ENCODE results near the gene ABCD3. TPM values are rescaled to one million over a fixed set of nuclear protein-coding genes. Genes with fewer than 3 reads are reported as not detected.
"Not testable (repeated sequence)": the region's sequence is repeated elsewhere in the genome, so short reads cannot be mapped to it uniquely, and the experiment has no call there.

ABCD3 gene
- total RNA-seq, 3 donors from 2014 or later = 22.2 to 60.3 (median 36.1) TPM

DNA sequence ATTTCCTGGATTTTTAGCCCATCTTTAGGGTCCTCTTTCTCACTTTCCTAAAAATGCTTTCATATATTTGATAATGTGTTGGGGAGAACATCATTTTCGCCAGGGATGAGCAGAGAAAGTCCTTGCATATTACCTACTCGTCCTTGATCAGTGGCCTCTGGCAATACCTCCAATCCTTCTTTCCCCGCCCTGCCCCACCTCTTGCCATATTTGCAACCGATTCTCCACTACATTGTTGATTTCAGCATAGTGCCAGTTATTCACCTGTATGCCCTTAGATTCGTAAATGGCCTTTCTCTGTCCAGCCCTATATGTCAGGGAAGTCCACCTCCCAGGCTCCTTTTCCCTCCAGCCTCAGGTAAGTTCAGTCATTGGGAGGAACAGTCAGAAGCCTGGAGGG, 136.9 kb downstream of the ABCD3 start:
- Histone ChIP-seq H3K27me3 (no peaks in the 10 kb centered on the region), H3K9me3 (no peaks in the 10 kb centered on the region), H3K4me3 (no peak overlapping the region), H3K36me3 (no peaks in the 10 kb centered on the region), H3K27ac (peak overlapping the region; percentile 13 to 71), H3K4me1 (no peaks in the 10 kb centered on the region)
- intact Hi-C loops (cut with DNase I; ENCODE audit: low total_unique reads) = no loop called here
- TF ChIP-seq, protein P1, sequence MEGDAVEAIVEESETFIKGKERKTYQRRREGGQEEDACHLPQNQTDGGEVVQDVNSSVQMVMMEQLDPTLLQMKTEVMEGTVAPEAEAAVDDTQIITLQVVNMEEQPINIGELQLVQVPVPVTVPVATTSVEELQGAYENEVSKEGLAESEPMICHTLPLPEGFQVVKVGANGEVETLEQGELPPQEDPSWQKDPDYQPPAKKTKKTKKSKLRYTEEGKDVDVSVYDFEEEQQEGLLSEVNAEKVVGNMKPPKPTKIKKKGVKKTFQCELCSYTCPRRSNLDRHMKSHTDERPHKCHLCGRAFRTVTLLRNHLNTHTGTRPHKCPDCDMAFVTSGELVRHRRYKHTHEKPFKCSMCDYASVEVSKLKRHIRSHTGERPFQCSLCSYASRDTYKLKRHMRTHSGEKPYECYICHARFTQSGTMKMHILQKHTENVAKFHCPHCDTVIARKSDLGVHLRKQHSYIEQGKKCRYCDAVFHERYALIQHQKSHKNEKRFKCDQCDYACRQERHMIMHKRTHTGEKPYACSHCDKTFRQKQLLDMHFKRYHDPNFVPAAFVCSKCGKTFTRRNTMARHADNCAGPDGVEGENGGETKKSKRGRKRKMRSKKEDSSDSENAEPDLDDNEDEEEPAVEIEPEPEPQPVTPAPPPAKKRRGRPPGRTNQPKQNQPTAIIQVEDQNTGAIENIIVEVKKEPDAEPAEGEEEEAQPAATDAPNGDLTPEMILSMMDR (IDR thresholded peaks at IDR 0.05) = no peak
- TF ChIP-seq POLR2AphosphoS5 (IDR thresholded peaks at IDR 0.05) (no peak), POLR2A (IDR thresholded peaks at IDR 0.05) (no peak)
- DNase-seq (ENCODE audit: low spot score in 2 of 2) = no peak

DNA sequence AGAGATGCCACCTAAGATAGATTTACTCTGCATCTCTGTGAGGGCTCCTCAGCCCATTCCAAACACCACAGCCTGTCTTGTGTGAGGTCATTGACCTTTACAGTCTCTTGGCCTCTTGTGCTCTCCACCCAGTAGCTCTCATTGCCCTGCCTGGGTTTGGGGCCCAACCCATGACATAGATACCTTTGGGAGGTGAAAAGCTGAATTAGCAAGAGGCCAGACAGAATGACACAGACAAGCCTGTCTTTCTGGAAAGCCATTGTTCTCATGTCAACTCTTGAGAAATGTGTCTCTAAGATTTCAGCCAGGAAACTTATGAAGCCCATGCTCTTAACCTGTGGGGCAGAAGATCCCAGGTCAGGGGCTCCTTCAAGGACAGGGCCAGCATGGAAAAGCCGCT, 141.7 kb downstream of the ABCD3 start:
- H3K27me3 ChIP-seq = no peaks in the 10 kb centered on the region
- no peaks in the 10 kb centered on the region for H3K9me3 ChIP-seq
- no peak overlapping the region for H3K4me3 ChIP-seq
- intact Hi-C loops (cut with DNase I; ENCODE audit: low total_unique reads) = loop anchor here (5.0 kb wide), 1 partner anchor 223 kb away; no protein-coding TSS in a partner anchor
- H3K27ac ChIP-seq = peak overlapping the region; percentile 70 to 74
- no peak for DNase-seq (ENCODE audit: low spot score in 2 of 2)
- no peaks in the 10 kb centered on the region for H3K4me1 ChIP-seq
- H3K36me3 ChIP-seq = no peaks in the 10 kb centered on the region
- peak in 1 of 3 donors; percentile 7 for TF ChIP-seq POLR2AphosphoS5 (IDR thresholded peaks at IDR 0.05)
- TF ChIP-seq, protein P1 (IDR thresholded peaks at IDR 0.05) = no peak

DNA sequence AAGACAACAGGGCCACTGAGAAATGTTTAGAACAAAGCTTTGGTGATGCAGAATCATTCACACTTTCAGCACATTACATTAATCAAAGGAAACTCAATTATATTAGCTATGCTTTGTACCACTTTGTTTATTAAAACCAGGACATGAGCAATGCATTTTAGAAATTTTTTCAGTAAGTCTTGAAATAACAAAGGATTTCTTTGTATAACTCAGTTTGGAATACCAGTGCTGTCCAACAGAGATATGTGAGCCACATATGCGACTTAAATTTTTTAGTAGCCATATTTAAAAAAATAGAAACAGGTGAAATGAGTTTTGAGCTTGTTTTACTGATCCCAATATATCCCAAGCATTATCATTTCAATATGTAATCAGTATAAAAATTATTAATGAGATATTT, 142.1 kb downstream of the ABCD3 start:
- H3K4me3 ChIP-seq = no peak overlapping the region
- H3K4me1 ChIP-seq = no peaks in the 10 kb centered on the region
- no peaks in the 10 kb centered on the region for H3K9me3 ChIP-seq
- no peaks in the 10 kb centered on the region for H3K27me3 ChIP-seq
- DNase-seq (ENCODE audit: low spot score in 2 of 2) = no peak
- TF ChIP-seq, protein P1 (IDR thresholded peaks at IDR 0.05) = peak in 1 of 3 donors; percentile 41
- no peak for TF ChIP-seq POLR2AphosphoS5 (IDR thresholded peaks at IDR 0.05)
- no peak for TF ChIP-seq POLR2A (IDR thresholded peaks at IDR 0.05)
- H3K27ac ChIP-seq = peak overlapping the region; percentile 70 to 74
- intact Hi-C loops (cut with DNase I; ENCODE audit: low total_unique reads) = loop anchor here (5.0 kb wide), 1 partner anchor 223 kb away; no protein-coding TSS in a partner anchor
- no peaks in the 10 kb centered on the region for H3K36me3 ChIP-seq

DNA sequence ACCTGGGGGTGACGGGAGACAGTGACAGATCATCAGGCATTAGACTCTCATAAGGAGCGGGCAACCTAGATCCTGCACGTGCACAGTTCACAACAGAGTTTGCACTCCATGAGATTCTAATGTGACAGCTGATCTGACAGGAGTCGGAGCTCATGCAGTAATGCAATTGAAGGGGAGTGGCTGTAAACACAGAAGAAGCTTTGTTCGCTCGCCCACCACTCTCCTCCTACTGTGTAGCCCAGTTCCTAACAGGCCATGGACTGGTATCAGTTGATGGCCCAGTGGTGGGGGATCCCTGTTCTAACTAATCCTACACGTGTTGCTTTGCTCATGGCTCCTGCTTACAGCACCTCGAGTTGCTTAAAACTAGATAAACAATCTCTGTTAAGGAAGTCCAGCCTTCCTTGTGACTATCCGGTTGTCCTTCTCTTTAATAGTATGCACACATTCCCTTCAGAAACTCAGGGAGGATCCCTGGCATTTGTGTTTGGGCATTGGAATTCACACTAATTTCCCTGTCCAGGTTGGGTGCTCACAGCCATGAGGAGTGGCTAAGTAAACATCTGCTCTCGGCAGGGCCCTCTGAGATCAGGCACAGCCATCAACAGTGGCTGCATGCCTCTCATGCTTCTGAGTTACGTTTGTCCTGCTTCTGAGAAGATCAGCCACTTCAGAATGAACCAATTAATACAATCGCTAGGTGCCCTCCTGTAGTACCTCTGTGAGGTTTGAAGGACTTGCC, 144.5 kb downstream of the ABCD3 start:
- Histone ChIP-seq H3K4me1 (no peaks in the 10 kb centered on the region), H3K4me3 (no peak overlapping the region), H3K27me3 (no peaks in the 10 kb centered on the region), H3K36me3 (no peaks in the 10 kb centered on the region), H3K9me3 (no peaks in the 10 kb centered on the region), H3K27ac (peak overlapping the region in 1 of 2 donors; percentile 7)
- intact Hi-C loops (cut with DNase I; ENCODE audit: low total_unique reads) = loop anchor here (5.0 kb wide), 1 partner anchor 225 kb away; no protein-coding TSS in a partner anchor
- DNase-seq (ENCODE audit: low spot score in 2 of 2) = no peak
- TF ChIP-seq POLR2AphosphoS5 (IDR thresholded peaks at IDR 0.05) = no peak
- TF ChIP-seq, protein P1 (IDR thresholded peaks at IDR 0.05) = no peak
- TF ChIP-seq POLR2A (IDR thresholded peaks at IDR 0.05) = no peak

DNA sequence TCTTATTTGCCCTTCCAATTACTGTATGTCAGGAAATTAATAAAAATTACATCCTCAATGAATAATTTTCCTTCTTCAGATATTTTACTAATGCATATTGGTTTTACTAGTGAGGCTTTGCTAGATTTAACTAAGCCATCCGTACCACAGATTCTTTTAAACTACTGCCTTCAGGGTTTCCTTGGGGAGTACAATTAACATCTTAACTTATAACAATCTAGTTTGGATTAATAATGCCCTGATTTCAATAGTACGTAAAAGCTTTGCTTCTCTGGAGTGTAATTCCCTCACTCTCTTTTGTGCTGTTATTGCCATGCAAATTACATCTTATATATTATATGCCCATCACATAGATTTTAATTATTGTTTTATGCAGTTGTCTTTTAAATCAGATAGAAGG, 147.7 kb downstream of the ABCD3 start:
- intact Hi-C loops (cut with DNase I; ENCODE audit: low total_unique reads) = no loop called here
- H3K4me3 ChIP-seq = no peak overlapping the region
- H3K36me3 ChIP-seq = no peaks in the 10 kb centered on the region
- H3K27ac ChIP-seq = no peak overlapping the region
- H3K9me3 ChIP-seq = no peaks in the 10 kb centered on the region
- TF ChIP-seq, protein P1 (IDR thresholded peaks at IDR 0.05) = no peak
- TF ChIP-seq POLR2AphosphoS5 (IDR thresholded peaks at IDR 0.05) = no peak
- TF ChIP-seq POLR2A (IDR thresholded peaks at IDR 0.05) = no peak
- H3K27me3 ChIP-seq = no peaks in the 10 kb centered on the region
- no peak for DNase-seq (ENCODE audit: low spot score in 2 of 2)
- H3K4me1 ChIP-seq = no peaks in the 10 kb centered on the region

DNA sequence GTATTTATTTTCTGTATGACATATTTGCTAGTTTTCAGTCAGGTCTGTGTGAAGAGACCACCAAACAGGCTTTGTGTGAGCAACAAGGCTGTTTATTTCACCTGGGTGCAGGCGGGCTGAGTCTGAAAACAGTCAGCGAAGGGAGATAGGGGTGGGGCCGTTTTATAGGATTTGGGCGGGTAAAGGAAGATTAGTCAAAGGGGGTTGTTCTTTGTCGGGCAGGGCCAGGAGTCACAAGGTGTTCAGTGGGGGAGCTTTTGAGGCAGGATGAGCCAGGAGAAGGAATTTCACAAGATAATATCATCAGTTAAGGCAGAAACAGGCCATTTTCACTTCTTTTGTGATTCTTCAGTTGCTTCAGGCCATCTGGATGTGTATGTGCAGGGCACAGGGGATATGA, 148.2 kb downstream of the ABCD3 start:
- H3K4me3 ChIP-seq; H3K9me3 ChIP-seq; H3K27me3 ChIP-seq; H3K36me3 ChIP-seq; H3K4me1 ChIP-seq; intact Hi-C loops (cut with DNase I; ENCODE audit: low total_unique reads); DNase-seq (ENCODE audit: low spot score in 2 of 2); H3K27ac ChIP-seq: not testable (repeated sequence)

DNA sequence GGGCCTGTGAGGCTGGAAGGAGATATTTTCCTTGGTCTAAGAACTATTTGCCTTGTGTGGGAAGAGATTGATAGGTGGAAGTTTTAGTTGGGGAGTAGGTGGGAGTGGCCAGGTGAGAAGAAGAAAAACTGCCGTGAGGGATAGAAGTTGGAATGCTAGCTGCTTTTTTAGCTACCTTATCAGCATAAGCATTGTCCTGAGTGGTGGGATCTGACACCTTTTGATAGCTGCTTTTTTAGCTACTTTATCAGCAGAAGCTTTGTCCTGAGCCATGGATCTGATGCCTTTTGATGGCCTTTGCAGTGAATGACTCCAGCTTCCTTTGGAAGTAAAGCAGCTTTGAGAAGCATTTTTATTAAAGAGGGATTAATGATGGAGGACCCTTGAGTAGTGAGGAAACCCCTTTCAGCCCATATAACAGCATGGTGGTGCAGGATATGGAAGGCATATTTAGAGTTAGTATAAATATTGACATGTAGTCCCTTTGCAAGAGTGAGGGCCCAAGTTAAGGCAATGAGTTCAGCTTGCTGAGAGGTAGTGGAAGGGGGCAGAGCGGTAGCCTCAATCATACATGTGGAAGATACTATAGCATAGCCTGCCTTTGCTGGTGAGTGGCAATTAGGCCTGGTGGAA, 149.9 kb downstream of the ABCD3 start:
- H3K27me3 ChIP-seq; H3K36me3 ChIP-seq; DNase-seq (ENCODE audit: low spot score in 2 of 2); H3K4me3 ChIP-seq; H3K27ac ChIP-seq; intact Hi-C loops (cut with DNase I; ENCODE audit: low total_unique reads); H3K9me3 ChIP-seq; H3K4me1 ChIP-seq: not testable (repeated sequence)

Data from breast epithelium (tissue), 4 donors.